ENCODE data around the gene HOXD10.

DNA sequence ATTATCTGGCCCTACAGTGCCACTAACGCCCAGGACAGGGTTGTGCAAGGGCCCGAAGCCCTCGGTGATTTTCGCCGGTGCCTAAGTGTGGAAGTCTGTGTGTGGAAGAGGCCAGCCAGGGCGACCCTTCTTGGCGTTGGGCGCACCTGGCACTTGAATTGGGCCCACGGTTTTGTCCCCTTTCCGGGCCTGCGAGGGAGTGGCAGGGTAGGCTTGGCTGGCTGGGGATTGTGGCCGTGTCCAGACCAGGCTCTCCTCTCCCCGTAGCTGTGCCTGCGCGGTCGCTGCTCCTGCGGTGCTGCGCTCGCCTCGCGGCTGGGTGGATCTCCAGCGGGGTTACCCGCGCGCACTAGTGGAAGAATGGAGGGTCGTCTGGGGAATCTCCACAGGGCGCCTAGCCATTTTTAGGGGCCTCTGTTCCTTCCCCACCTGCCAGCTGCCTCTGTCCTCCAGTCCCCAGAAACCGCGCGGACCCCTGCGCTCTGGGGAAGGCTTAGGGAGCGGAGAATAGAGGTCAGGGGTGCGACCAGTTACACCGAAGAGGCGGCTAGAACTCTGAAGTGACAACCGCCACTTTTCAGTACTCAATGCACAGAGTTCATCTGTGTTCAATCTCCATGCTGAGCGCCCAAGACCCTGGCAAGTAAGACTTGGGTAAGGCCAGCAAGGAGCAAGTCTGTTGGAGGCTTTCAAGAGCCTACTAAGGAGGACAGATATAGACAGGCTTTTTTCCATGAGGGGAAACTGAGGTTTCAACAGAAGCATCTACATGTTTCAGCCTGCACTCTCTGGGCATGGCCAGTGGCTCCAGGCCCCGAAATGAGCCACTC, 48.8 kb upstream of the HOXD10 start:
- no peak for TF ChIP-seq GATA2 (IDR thresholded peaks at IDR 0.05; ENCODE audit: low read depth, low read length)
- no peak for TF ChIP-seq GATA3 (IDR thresholded peaks at IDR 0.05; ENCODE audit: low read depth, low read length)

Measured in SH-SY5Y (cell line).